SKM-1 (cell line): ENCODE measurements around the gene IFT52.
A peak's percentile ranks its signal among the peaks of the same experiment; 100 is the strongest.
"Not testable (repeated sequence)": the region's sequence is repeated elsewhere in the genome, so short reads cannot be mapped to it uniquely, and the experiment has no call there.

ENCODE experiments used
- DNase-seq: peaks from one replicate; lab custom pipeline; 2025; ENCODE audit not compliant: unreplicated experiment; lab: John Stamatoyannopoulos, UW

Gene IFT52

GRCh38 chr20:43567477-43567876, 23.3 kb upstream of the IFT52 start:
- no peak for DNase-seq

DNA sequence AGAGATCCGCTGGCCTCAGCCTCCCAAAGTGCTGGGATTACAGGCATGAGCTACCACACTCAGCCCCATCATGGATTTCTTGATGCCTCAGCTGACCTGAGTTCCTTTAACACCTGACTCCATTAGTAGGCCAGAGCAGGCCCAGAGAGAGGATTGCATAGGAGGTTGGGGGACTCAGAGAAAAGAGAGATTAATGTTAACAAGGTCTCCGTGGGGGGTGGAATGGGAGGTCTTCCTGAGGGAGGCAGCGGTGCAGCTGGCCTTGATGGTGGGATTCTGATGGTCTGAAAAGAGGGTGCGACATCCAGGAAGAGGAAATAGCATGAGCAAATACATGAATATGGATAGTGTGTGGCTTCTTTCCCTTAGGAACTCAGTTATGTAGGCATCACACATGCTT, 22.0 kb upstream of the IFT52 start:
- DNase-seq, result no peak

GRCh38 chr20:43569282-43569681, 21.5 kb upstream of the IFT52 start:
- no peak for DNase-seq

GRCh38 chr20:43570496-43570895, 20.2 kb upstream of the IFT52 start:
- DNase-seq, result no peak

GRCh38 chr20:43571310-43571709, 19.4 kb upstream of the IFT52 start:
- DNase-seq, result no peak

DNA sequence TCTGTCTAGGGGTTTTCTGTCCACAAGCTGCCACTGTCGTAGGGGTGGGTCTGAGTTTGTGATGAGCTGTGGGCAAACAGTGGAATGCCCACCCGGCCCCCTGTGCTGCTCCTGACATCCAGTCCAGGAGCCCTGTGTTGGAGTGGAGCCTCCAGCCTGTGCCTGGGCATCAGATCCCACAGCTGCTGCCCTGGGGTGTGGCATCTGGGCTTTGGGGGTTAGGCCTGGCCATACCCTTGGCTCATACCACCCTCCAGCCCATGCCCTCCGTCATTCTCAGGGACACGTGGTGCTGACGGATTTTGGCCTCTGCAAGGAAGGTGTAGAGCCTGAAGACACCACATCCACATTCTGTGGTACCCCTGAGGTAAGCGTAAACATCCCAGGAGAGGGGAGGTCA, 19.0 kb upstream of the IFT52 start:
- DNase-seq, result no peak

DNA sequence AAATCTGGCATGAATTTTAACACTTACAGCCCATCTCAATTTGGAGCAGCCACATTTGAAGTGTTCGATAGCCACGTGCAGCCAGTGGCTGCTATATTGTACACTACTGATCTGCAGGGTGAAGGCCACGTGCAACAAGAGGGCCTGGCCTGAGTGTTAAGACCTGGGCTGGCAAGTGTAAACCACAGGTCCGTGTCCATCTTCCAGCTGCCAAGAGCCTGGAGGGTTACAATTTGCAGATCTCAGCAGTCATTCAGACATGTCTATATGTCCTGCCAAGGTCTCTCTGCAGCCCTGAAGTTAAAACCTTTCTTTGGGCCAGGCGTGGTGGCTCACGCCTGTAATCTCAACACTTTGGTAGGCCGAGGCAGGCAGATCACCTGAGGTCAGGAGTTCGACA, 17.8 kb upstream of the IFT52 start:
- no peak for DNase-seq

DNA sequence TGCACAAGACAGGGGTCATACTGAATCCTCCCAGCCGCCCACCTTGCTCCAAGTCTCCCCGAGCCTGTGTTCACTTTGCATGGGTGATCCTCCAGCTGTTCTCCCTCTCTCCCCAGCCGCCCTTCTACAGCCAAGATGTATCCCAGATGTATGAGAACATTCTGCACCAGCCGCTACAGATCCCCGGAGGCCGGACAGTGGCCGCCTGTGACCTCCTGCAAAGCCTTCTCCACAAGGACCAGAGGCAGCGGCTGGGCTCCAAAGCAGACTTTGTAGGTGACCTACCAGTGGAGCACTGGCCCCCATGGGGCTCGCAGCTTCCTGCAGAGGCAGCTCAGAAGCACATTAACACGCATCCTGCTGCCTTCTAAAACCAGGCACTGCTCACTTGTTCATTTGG, 14.6 kb upstream of the IFT52 start:
- DNase-seq, result no peak

GRCh38 chr20:43579861-43580793, 10.6 kb upstream of the IFT52 start:
- no peak for DNase-seq

GRCh38 chr20:43583133-43583864, 7.4 kb upstream of the IFT52 start:
- DNase-seq, result no peak

DNA sequence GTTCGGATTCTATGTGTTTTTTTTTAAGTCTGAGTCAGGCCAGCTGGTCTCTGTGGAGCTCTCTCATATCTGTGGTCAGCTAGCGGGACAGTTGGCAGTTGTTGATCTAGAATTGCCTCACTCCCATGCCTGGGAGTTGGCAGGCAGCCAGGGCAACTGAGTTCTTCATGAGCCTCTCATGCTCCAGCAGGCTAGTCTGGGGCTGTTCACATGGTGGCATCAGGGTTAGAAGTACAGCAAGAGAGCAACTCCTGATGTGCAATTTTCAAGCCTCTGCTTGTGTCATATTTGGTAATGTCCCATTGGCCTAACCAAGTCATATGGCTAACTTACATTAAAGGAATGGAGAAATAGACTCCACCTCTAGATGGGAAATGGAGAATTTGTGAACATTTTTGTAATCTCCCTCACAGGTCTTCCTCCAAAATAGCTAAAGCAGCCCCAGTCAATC, 6.7 kb upstream of the IFT52 start:
- peak; percentile 87 for DNase-seq

DNA sequence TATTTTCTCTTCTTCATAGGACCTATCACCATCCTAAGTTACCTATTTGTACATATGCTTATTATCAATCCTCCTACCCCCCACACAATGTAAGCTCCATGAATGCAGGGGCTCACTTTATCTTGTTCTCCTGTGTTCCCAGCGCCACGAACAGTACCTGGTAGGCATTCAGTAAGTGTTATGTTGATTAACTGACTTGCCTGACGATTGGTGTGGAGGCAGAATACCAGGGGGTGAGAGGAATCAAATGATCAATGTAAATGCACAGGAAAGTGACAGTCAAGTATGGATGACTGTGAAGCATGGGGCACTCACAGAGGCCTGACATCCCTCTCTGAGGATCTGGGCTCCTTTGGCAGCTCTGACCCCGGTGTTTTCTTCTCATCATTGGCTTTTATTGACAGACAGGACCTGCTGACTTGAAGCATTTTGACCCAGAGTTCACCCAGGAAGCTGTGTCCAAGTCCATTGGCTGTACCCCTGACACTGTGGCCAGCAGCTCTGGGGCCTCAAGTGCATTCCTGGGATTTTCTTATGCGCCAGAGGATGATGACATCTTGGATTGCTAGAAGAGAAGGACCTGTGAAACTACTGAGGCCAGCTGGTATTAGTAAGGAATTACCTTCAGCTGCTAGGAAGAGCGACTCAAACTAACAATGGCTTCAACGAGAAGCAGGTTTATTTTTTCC, 6.1 kb upstream of the IFT52 start:
- no peak for DNase-seq

DNA sequence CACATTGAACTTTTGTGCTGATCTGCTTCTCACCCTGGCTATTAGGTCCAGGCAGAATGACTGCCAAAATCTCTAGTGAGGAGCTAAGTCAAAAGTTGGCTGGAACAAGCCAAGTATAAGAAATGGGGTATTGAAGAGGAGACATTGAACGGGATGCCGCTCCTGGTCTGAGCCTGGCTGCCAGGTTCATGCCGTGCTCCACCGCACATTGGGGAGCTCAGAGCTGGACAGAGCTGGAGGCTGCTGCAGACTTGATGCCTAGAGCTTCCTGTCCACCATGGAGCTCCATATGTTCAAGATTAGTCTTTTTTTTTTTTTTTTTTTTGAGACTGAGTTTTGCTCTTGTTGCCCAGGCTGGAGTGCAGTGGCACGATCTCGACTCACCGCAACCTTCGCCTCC, 4.1 kb upstream of the IFT52 start:
- no peak for DNase-seq

DNA sequence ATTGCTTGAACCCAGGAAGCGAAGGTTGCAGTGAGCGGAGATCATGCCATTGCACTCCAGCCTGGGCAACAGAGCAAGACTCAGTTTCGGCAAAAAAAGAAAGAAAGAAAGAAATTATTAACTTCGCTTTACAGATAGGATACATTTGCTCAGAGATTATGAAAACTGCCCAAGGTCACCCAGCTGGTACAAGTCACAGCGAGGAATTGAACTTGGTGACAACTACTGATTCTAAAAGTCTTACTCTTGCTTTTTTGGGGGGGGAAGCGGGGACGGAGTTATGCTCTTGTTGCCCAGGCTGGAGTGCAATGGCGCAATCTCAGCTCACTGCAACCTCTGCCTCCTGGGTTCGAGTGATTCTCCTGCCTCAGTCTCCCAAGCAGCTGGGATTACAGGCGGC, 2.2 kb upstream of the IFT52 start:
- DNase-seq, result not testable (repeated sequence)

DNA sequence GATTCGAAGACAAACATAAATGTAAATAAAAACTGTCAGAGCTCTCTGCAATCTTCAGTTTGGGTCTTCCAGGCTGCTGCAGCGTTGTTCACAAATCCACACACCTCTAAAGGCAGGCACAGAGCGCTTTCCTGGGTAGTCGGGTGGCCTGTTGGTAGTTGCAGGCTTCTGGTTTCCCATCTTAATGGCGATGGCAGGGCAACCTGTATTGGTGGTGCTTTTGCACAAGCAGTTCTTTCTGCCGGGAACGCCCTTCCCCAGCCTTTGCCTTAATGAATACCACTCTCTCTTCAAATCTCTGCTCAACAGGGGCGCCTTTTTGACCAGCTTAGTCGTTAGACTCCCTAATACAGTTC, 723 bp upstream of the IFT52 start:
- DNase-seq, result no peak

GRCh38 chr20:43601960-43602359, 11.2 kb downstream of the IFT52 start:
- DNase-seq, result not testable (repeated sequence)

DNA sequence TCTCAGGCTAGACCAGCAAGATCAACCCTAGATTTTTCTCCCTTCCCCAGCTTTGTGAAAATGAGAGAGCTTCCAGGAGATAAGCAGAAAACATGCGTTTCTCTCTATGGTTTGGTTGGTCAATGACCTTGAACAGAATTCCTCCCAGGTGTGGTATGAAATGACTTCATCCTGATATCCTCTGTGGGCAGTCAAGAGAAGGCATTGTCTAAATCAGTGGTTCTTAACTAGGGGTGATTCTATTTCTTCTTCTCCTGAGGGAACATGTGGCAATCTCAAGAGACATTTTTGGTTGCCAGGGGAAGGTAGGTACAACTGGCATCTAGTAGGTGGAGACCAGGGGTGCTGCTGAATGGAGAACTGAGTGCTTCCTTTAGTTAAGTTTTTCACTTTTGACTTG, 12.4 kb downstream of the IFT52 start:
- no peak for DNase-seq

- DNase-seq, result no peak
Observed at GRCh38 chr20:43605715-43606114, 15.0 kb downstream of the IFT52 start.

- DNase-seq, result not testable (repeated sequence)
Observed at GRCh38 chr20:43607278-43607677, 16.5 kb downstream of the IFT52 start.

DNA sequence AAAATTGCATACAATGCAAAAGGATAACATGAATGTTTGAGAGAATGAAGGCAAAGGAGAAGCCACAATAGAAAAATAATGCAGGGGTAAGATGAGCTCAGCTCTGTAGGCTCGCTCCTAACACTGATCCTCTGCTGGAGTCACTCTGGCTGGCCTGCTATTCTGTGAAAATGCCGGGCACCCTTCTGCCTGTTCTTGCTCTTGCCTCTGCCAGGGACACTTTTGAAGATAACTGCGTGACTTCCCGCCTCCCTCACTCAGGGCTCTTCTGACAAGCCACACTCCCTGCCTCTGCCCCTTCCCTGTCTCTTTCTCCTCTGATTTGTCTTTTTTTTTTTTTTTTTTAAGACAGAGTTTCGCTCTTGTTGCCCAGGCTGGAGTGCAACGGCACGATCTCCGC, 40.9 kb downstream of the IFT52 start:
- DNase-seq, result no peak

DNA sequence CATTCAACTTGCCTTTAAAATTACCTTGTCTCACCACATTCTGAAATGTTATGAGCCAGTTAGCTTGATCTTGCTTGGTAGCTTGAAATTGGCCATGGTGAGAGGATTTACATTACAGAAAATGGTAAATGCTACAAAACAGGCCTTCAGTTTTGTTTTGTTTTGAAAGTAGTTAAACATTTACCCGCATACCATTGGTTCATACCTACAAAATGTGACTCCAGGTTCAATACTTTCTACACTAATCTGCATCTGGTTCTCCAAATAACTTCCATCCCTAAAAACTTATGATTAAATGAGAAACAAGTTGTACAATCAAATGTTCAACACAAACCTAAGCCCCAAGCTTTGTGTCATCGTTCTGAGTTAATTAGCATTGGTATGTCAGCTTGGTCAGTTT, 45.7 kb downstream of the IFT52 start:
- DNase-seq, result no peak

- no peak for DNase-seq
Observed at GRCh38 chr20:43642548-43642947, 51.8 kb downstream of the IFT52 start.
